CD4-positive, alpha-beta T cell treated with Interleukin-10 for 1 hour (primary cell): Measurements from ENCODE around the gene DMAC2.
"Not testable (repeated sequence)": the region's sequence is repeated elsewhere in the genome, so short reads cannot be mapped to it uniquely, and the experiment has no call there.

Experiments
- DNase-seq: peaks from one replicate; pipeline ENCODE4 v3.0.0-alpha.2; 2020

The DMAC2 gene

GRCh38 chr19:41397086-41398049 is 42.3 kb downstream of the DMAC2 start, which contains the start of the genes BCKDHA and EXOSC5:
BCKDHA (plus strand) TSS chr19:41397818; CDS start chr19:41397828, 10 bp downstream.
EXOSC5 (minus strand) TSS chr19:41397359; CDS start chr19:41397328, 31 bp downstream.
- peak; percentile 100 for DNase-seq

- DNase-seq, result no peak
These were observed 44.4 kb downstream of the DMAC2 start for GRCh38 chr19:41395355-41395754.

DNA sequence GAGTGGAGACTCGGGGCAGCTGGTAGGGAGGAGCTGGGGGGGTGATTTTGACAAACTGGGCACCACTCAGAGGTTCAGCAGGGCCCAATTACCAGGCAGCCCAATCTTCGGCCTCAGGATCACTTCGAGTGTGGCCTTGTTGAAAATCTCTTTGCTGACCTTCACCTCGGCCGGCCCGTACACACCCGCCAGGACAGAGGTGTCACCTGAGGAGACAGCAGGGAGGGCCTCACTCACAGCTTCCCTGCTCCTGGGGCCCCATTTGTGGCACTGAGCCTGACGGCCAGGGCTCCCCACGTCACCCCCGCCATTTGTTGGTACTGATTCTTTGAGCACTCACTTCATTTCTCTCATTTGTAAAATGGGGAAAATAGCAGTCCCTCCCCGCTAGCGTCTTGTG is 46.9 kb downstream of the DMAC2 start:
- no peak for DNase-seq

DNA sequence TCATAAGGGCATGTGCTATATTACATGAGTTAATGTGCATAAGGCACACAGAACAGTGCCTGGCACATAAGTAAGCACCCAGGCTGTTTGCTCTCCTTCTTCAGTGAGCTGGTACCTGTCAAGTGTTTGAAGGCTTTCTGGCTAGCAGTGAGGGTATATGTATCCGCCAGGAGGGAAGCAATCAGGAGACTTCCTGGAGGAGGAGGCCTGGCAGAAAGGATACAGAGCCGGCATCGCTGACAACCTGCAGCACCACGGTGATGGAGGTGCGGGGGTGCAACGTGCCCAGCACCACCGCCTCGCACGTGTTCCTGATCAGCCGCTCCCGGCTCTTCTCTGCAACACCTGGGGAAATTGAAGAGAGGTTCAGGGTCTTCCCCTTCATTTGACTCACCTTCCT is 48.1 kb downstream of the DMAC2 start:
- no peak for DNase-seq

DNA sequence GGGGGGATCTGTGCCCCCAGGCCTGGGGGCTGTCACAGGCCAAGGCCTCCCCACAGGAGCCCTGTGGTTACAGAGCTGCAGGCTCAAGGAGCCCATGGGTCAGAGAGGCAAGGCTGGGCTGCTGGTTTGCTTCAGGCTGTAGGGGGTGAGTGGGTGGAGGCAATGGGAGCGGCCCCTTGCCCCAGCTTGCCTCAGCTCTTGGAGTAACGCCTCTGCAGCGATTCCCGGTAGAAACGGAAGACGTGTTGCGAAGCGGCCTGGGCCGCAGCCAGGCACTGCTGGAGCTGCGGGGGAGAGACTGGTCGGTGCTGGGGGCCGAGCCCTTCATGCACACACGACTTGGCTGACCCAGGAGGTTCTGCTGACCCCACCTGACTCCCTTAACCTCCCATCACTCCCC is 53.3 kb downstream of the DMAC2 start:
- no peak for DNase-seq

DNA sequence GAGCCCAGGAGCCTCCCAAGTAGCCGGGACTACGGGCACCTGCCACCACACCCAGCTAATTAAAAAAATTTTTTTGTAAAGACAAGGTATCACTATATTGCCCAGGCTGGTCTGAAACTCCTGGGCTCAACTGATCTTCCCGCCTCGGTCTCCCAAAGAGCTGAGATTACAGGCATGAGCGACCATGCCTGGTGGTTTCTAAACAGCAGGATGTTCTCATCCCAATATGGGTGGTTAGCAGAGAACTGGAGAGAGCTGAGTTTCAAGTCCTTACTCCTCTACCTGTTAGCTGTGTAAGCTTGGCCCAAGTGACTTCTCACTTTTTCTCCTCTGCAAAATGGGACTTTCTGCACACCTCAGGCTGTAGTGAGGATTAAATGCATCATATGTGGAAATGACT is 55.4 kb downstream of the DMAC2 start:
- no peak for DNase-seq

DNA sequence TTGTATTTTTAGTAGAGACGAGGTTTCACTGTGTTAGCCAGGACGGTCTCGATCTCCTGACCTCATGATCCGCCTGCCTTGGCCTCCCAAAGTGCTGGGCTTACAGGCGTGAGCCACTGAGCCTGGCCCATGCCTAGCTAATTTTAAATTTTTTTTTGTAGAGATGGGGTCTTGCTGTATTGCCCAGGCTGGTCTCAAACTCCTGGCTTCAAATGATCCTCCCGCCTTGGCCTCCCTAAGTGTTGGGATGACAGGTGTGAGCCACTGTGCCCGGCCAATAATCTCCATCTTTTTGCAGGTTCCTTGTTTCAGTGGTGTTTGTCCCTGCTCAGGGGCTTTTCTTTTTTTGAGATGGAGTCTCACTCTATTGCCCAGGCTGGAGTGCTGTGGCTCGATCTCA is 58.2 kb downstream of the DMAC2 start:
- DNase-seq, result not testable (repeated sequence)
